MG63 (cell line): ENCODE data around the gene EIF4E1B. TPM values are rescaled to one million over a fixed set of nuclear protein-coding genes. Genes with fewer than 3 reads are reported as not detected.

Experiments used
- DNase-seq: peaks from one replicate; pipeline ENCODE4 v3.0.0-alpha.2; 2020
- H3K27me3 ChIP-seq: fragments of 250-450 bp; sonication (Bioruptor Pico); 2 replicates; pipeline ENCODE4 v1.5.1; 2020; ENCODE audit warnings: mild to moderate bottlenecking, moderate library complexity
- H3K36me3 ChIP-seq: fragments of 250-450 bp; sonication (Bioruptor Pico); 2 replicates; pipeline ENCODE4 v1.5.1; 2020; ENCODE audit warnings: mild to moderate bottlenecking, moderate library complexity
- H3K4me3 ChIP-seq: fragments of 250-450 bp; sonication (Bioruptor Pico); 2 replicates; pipeline ENCODE4 v1.5.1; 2020; ENCODE audit warnings: mild to moderate bottlenecking, moderate library complexity
- H3K9me3 ChIP-seq: fragments of 250-450 bp; sonication (Bioruptor Pico); 2 replicates; pipeline ENCODE4 v1.5.1; 2020; ENCODE audit warnings: mild to moderate bottlenecking, moderate library complexity
- total RNA-seq: library from RNA; depleted of rRNA; stranded (reverse); fragments of >200 nt; shearing (Covaris generic); gene quantifications from 2 replicates; pipeline ENCODE4 v1.2.3, GENCODE V29; 2014; ENCODE audit warnings: low replicate concordance

EIF4E1B gene
- total RNA-seq, 1 experiment from 2014 or later, result not detected

- H3K36me3 ChIP-seq, result peaks cover 3% of the 10 kb centered on the region
- H3K4me3 ChIP-seq, result peak within 1 kb of the TSS; percentile 69
- DNase-seq, result peak; percentile 100
- no peaks in the 10 kb centered on the region for H3K9me3 ChIP-seq
- H3K27me3 ChIP-seq, result no peaks in the 10 kb centered on the region
Measured at GRCh38 chr5:176647030-176647842, 16.8 kb downstream of the EIF4E1B start, which contains the start of gene TSPAN17. Gene TSPAN17 (plus strand): TSS chr5:176647484. CDS start chr5:176647616, 132 bp downstream.

- H3K36me3 ChIP-seq, result peaks cover 6% of the 10 kb centered on the region
- H3K27me3 ChIP-seq, result no peaks in the 10 kb centered on the region
- DNase-seq, result peak; percentile 63
- H3K9me3 ChIP-seq, result no peaks in the 10 kb centered on the region
- peak overlapping the region; percentile 69 for H3K4me3 ChIP-seq
Measured at GRCh38 chr5:176647843-176648473, 17.5 kb downstream of the EIF4E1B start.

- no peak for DNase-seq
- H3K9me3 ChIP-seq, result no peaks in the 10 kb centered on the region
- H3K36me3 ChIP-seq, result peaks cover 10% of the 10 kb centered on the region
- H3K4me3 ChIP-seq, result peak overlapping the region; percentile 69
- no peaks in the 10 kb centered on the region for H3K27me3 ChIP-seq
Measured at GRCh38 chr5:176648474-176649194, 18.2 kb downstream of the EIF4E1B start.

- Histone ChIP-seq H3K27me3 (no peaks in the 10 kb centered on the region), H3K36me3 (peaks cover 28% of the 10 kb centered on the region), H3K9me3 (no peaks in the 10 kb centered on the region), H3K4me3 (no peak overlapping the region)
- no peak for DNase-seq
Measured at GRCh38 chr5:176650354-176650884, 19.9 kb downstream of the EIF4E1B start.

- no peaks in the 10 kb centered on the region for H3K9me3 ChIP-seq
- peaks cover 28% of the 10 kb centered on the region for H3K36me3 ChIP-seq
- no peak overlapping the region for H3K4me3 ChIP-seq
- DNase-seq, result no peak
- no peaks in the 10 kb centered on the region for H3K27me3 ChIP-seq
Measured at GRCh38 chr5:176651472-176651980, 21.1 kb downstream of the EIF4E1B start.

GRCh38 chr5:176652136-176652535 lies 21.7 kb downstream of the EIF4E1B start:
- no peak overlapping the region for H3K4me3 ChIP-seq
- H3K9me3 ChIP-seq, result no peaks in the 10 kb centered on the region
- peaks cover 31% of the 10 kb centered on the region for H3K36me3 ChIP-seq
- DNase-seq, result no peak
- H3K27me3 ChIP-seq, result no peaks in the 10 kb centered on the region

- H3K9me3 ChIP-seq, result no peaks in the 10 kb centered on the region
- H3K27me3 ChIP-seq, result no peaks in the 10 kb centered on the region
Measured at GRCh38 chr5:176653401-176654385, 23.2 kb downstream of the EIF4E1B start.

GRCh38 chr5:176654856-176655255 lies 24.4 kb downstream of the EIF4E1B start:
- DNase-seq, result no peak
- Histone ChIP-seq H3K9me3 (no peaks in the 10 kb centered on the region), H3K36me3 (peaks cover 42% of the 10 kb centered on the region), H3K4me3 (no peak overlapping the region), H3K27me3 (no peaks in the 10 kb centered on the region)

More at GRCh38 chr5:176653401-176654385, 23.2 kb downstream of the EIF4E1B start:
- Histone ChIP-seq H3K36me3 (peaks cover 42% of the 10 kb centered on the region), H3K4me3 (no peak overlapping the region)
- DNase-seq, result peak; percentile 65

- H3K4me3 ChIP-seq, result no peak overlapping the region
- no peaks in the 10 kb centered on the region for H3K9me3 ChIP-seq
- no peak for DNase-seq
- H3K36me3 ChIP-seq, result peaks cover 42% of the 10 kb centered on the region
- H3K27me3 ChIP-seq, result no peaks in the 10 kb centered on the region
Measured at GRCh38 chr5:176656467-176656990, 26.1 kb downstream of the EIF4E1B start.

GRCh38 chr5:176658007-176658599 lies 27.6 kb downstream of the EIF4E1B start:
- DNase-seq, result peak; percentile 68
- H3K36me3 ChIP-seq, result peaks cover 36% of the 10 kb centered on the region

GRCh38 chr5:176658817-176659511 lies 28.5 kb downstream of the EIF4E1B start:
- no peak for DNase-seq
- H3K36me3 ChIP-seq, result peaks cover 29% of the 10 kb centered on the region
- no peak overlapping the region for H3K4me3 ChIP-seq
- no peaks in the 10 kb centered on the region for H3K27me3 ChIP-seq
- no peaks in the 10 kb centered on the region for H3K9me3 ChIP-seq

More at GRCh38 chr5:176658007-176658599, 27.6 kb downstream of the EIF4E1B start:
- Histone ChIP-seq H3K4me3 (no peak overlapping the region), H3K27me3 (no peaks in the 10 kb centered on the region), H3K9me3 (no peaks in the 10 kb centered on the region)

GRCh38 chr5:176659512-176659839 lies 29.0 kb downstream of the EIF4E1B start:
- peaks cover 24% of the 10 kb centered on the region for H3K36me3 ChIP-seq
- DNase-seq, result no peak
- no peak overlapping the region for H3K4me3 ChIP-seq
- H3K9me3 ChIP-seq, result no peaks in the 10 kb centered on the region
- no peaks in the 10 kb centered on the region for H3K27me3 ChIP-seq

GRCh38 chr5:176659860-176660461 lies 29.5 kb downstream of the EIF4E1B start:
- DNase-seq, result no peak
- Histone ChIP-seq H3K27me3 (no peaks in the 10 kb centered on the region), H3K4me3 (no peak overlapping the region), H3K36me3 (peaks cover 19% of the 10 kb centered on the region), H3K9me3 (no peaks in the 10 kb centered on the region)

- DNase-seq, result no peak
- Histone ChIP-seq H3K36me3 (peaks cover 14% of the 10 kb centered on the region), H3K4me3 (no peak overlapping the region), H3K9me3 (no peaks in the 10 kb centered on the region), H3K27me3 (no peaks in the 10 kb centered on the region)
Measured at GRCh38 chr5:176660530-176660859, 30.0 kb downstream of the EIF4E1B start.
